Osteocyte (in vitro differentiated cells): ENCODE results near the gene GCLC. TPM values are rescaled to one million over a fixed set of nuclear protein-coding genes. Genes with fewer than 3 reads are reported as not detected.

Experiments used
- DNase-seq: peaks from one replicate; pipeline ENCODE4 v3.0.0; 2021; ENCODE audit warnings: mixed read lengths; ENCODE audit not compliant: unreplicated experiment; ENCODE audit errors: extremely low spot score
- H3K27ac Mint-ChIP-seq: one replicate; pipeline ENCODE4 v1.8.0; 2021; ENCODE audit warnings: mild to moderate bottlenecking, mixed read lengths; ENCODE audit not compliant: unreplicated experiment
- H3K27me3 Mint-ChIP-seq: one replicate; pipeline ENCODE4 v1.8.0; 2021; ENCODE audit warnings: mixed read lengths; ENCODE audit not compliant: unreplicated experiment
- H3K36me3 Mint-ChIP-seq: one replicate; pipeline ENCODE4 v1.8.0; 2021; ENCODE audit warnings: mixed read lengths; ENCODE audit not compliant: unreplicated experiment
- H3K4me1 Mint-ChIP-seq: one replicate; pipeline ENCODE4 v1.8.0; 2021; ENCODE audit warnings: mixed read lengths; ENCODE audit not compliant: unreplicated experiment
- H3K4me3 Mint-ChIP-seq: one replicate; pipeline ENCODE4 v1.8.0; 2021; ENCODE audit warnings: mild to moderate bottlenecking, moderate library complexity, mixed read lengths; ENCODE audit not compliant: unreplicated experiment
- H3K9me3 Mint-ChIP-seq: one replicate; pipeline ENCODE4 v1.8.0; 2021; ENCODE audit warnings: mixed read lengths; ENCODE audit not compliant: unreplicated experiment
- CTCF ChIP-seq: fragments of 200-600 bp; sonication (generic); IDR thresholded peaks from 2 replicates; pipeline ENCODE4 v1.5.0; 2021; ENCODE audit warnings: antibody characterized with exemption, mild to moderate bottlenecking, moderate library complexity
- total RNA-seq: library from RNA; stranded (reverse); gene quantifications from 2 replicates; pipeline ENCODE4 v1.2.1, GENCODE V29; 2021

The GCLC gene
- total RNA-seq, 1 donor from 2014 or later, result 43.7 TPM

- peaks cover 56% of the 10 kb centered on the region for H3K36me3 Mint-ChIP-seq
- no peak overlapping the region for H3K4me3 Mint-ChIP-seq
- no peak for TF ChIP-seq CTCF
- no peaks in the 10 kb centered on the region for H3K9me3 Mint-ChIP-seq
- H3K4me1 Mint-ChIP-seq, result no peaks in the 10 kb centered on the region
- H3K27ac Mint-ChIP-seq, result no peak overlapping the region
- H3K27me3 Mint-ChIP-seq, result no peaks in the 10 kb centered on the region
- no peak for DNase-seq
Measured at GRCh38 chr6:53506872-53507271, 38.0 kb downstream of the GCLC start.

GRCh38 chr6:53504512-53504911, 40.4 kb downstream of the GCLC start:
- Mint-ChIP-seq H3K4me3 (no peak overlapping the region), H3K36me3 (peaks cover 60% of the 10 kb centered on the region), H3K9me3 (no peaks in the 10 kb centered on the region), H3K27me3 (no peaks in the 10 kb centered on the region), H3K4me1 (no peaks in the 10 kb centered on the region), H3K27ac (no peak overlapping the region)
- no peak for DNase-seq
- no peak for TF ChIP-seq CTCF

GRCh38 chr6:53503060-53503459, 41.8 kb downstream of the GCLC start:
- Mint-ChIP-seq H3K4me3 (no peak overlapping the region), H3K9me3 (no peaks in the 10 kb centered on the region), H3K36me3 (peaks cover 62% of the 10 kb centered on the region), H3K27ac (no peak overlapping the region), H3K27me3 (no peaks in the 10 kb centered on the region), H3K4me1 (no peaks in the 10 kb centered on the region)
- DNase-seq, result no peak
- no peak for TF ChIP-seq CTCF

GRCh38 chr6:53501432-53501831, 43.5 kb downstream of the GCLC start:
- Mint-ChIP-seq H3K4me3 (no peak overlapping the region), H3K36me3 (peaks cover 56% of the 10 kb centered on the region), H3K27ac (no peak overlapping the region), H3K9me3 (no peaks in the 10 kb centered on the region), H3K4me1 (peaks cover 12% of the 10 kb centered on the region), H3K27me3 (no peaks in the 10 kb centered on the region)
- no peak for TF ChIP-seq CTCF
- no peak for DNase-seq

- Mint-ChIP-seq H3K9me3 (no peaks in the 10 kb centered on the region), H3K4me3 (no peak overlapping the region), H3K27ac (no peak overlapping the region), H3K27me3 (no peaks in the 10 kb centered on the region), H3K4me1 (peaks cover 15% of the 10 kb centered on the region), H3K36me3 (peaks cover 43% of the 10 kb centered on the region)
- no peak for DNase-seq
- no peak for TF ChIP-seq CTCF
Measured at GRCh38 chr6:53500095-53500494, 44.8 kb downstream of the GCLC start.
